Activated CD4-positive, alpha-beta T cell treated with anti-CD3 and anti-CD28 coated beads for 4 hours (primary cell): ENCODE measurements around the gene NRSN2.

Experiments
- DNase-seq, 2 donors: peaks; one replicate each; pipeline ENCODE4 v3.0.0-alpha.2; 2020

The NRSN2 gene

GRCh38 chr20:346640-347316, at the start of gene NRSN2:
TSS of gene NRSN2 (plus strand) at chr20:347111. CDS start at chr20:349644, 2,533 bp downstream.
- DNase-seq, result peak in 1 of 2 donors; percentile 8

GRCh38 chr20:297925-298775, 48.8 kb upstream of the NRSN2 start:
- peak; percentile 20 to 39 for DNase-seq

- DNase-seq, result no peak
Observed at GRCh38 chr20:298776-299391, 48.0 kb upstream of the NRSN2 start.

GRCh38 chr20:300345-300990, 46.4 kb upstream of the NRSN2 start:
- no peak for DNase-seq

GRCh38 chr20:301886-302848, 44.7 kb upstream of the NRSN2 start:
- DNase-seq, result no peak

GRCh38 chr20:305745-306144, 41.2 kb upstream of the NRSN2 start:
- DNase-seq, result no peak

GRCh38 chr20:308427-309038, 38.4 kb upstream of the NRSN2 start:
- no peak for DNase-seq

GRCh38 chr20:309306-309840, 37.5 kb upstream of the NRSN2 start:
- DNase-seq, result no peak

- peak; percentile 67 to 72 for DNase-seq
Observed at GRCh38 chr20:309841-310644, 36.9 kb upstream of the NRSN2 start.

GRCh38 chr20:310645-311044, 36.3 kb upstream of the NRSN2 start:
- no peak for DNase-seq

- DNase-seq, result no peak
Observed at GRCh38 chr20:311609-312008, 35.3 kb upstream of the NRSN2 start.

- no peak for DNase-seq
Observed at GRCh38 chr20:312067-312466, 34.8 kb upstream of the NRSN2 start.

GRCh38 chr20:312866-313265, 34.0 kb upstream of the NRSN2 start:
- DNase-seq, result no peak

GRCh38 chr20:313402-313801, 33.5 kb upstream of the NRSN2 start:
- DNase-seq, result no peak

GRCh38 chr20:313948-314347, 33.0 kb upstream of the NRSN2 start:
- DNase-seq, result no peak

GRCh38 chr20:316316-317068, 30.4 kb upstream of the NRSN2 start:
- no peak for DNase-seq

- DNase-seq, result peak; percentile 91 to 92
Observed at GRCh38 chr20:324177-325044, 22.5 kb upstream of the NRSN2 start.

GRCh38 chr20:325045-325888, 21.6 kb upstream of the NRSN2 start, which contains the start of gene SOX12:
TSS of gene SOX12 (plus strand) at chr20:325552. CDS start at chr20:325925, 373 bp downstream.
- peak; percentile 95 to 98 for DNase-seq
